Progenitor cell of endocrine pancreas (in vitro differentiated cells): ENCODE results near the gene EP400. TPM values are rescaled to one million over a fixed set of nuclear protein-coding genes. Genes with fewer than 3 reads are reported as not detected.

Source experiments
- DNase-seq: peaks from one replicate; pipeline ENCODE4 v3.0.0; 2021; ENCODE audit warnings: low spot score; ENCODE audit not compliant: unreplicated experiment
- H3K27ac Mint-ChIP-seq: 2 replicates; pipeline ENCODE4 v1.8.0; 2021; ENCODE audit warnings: mild to moderate bottlenecking, moderate library complexity, mixed read lengths
- H3K27me3 Mint-ChIP-seq: 2 replicates; pipeline ENCODE4 v1.8.0; 2021; ENCODE audit warnings: mixed read lengths
- H3K36me3 Mint-ChIP-seq: 2 replicates; pipeline ENCODE4 v1.8.0; 2022; ENCODE audit warnings: mixed read lengths; ENCODE audit not compliant: insufficient read depth
- H3K4me1 Mint-ChIP-seq: 2 replicates; pipeline ENCODE4 v1.8.0; 2021; ENCODE audit warnings: low read depth, mixed read lengths
- H3K4me3 Mint-ChIP-seq: 2 replicates; pipeline ENCODE4 v1.8.0; 2021; ENCODE audit warnings: low read depth, mild to moderate bottlenecking, moderate library complexity, mixed read lengths
- H3K9me3 Mint-ChIP-seq: 2 replicates; pipeline ENCODE4 v1.8.0; 2021; ENCODE audit warnings: low read depth, mixed read lengths
- total RNA-seq: library from RNA; stranded (reverse); gene quantifications from 2 replicates; pipeline ENCODE4 v1.2.1, GENCODE V29; 2021
- TF ChIP-seq, protein P1 (sequence below): fragments of 200-600 bp; sonication (generic); IDR thresholded peaks from one replicate; pipeline ENCODE4 v1.5.0; 2021; ENCODE audit warnings: antibody characterized with exemption, mild to moderate bottlenecking; ENCODE audit not compliant: unreplicated experiment

EP400 gene
- total RNA-seq, 1 donor from 2014 or later: 66.6 TPM

DNA sequence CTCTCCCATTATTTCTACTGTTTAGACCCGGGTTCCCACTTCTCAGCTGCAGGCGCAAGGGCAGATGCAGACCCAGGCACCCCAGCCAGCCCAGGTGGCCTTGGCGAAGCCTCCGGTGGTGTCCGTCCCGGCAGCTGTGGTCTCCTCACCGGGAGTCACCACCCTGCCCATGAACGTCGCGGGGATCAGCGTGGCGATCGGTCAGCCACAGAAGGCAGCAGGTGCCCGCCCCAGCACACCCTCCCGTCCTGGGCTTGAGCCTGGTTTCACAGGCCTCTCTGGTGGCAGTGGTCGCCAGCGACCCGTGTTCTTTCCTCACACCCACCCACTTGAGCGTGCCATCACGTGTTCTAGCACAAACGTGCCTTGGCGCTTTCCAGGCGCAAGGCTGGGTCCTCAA lies 117.0 kb downstream of the EP400 start:
- Mint-ChIP-seq H3K4me3 (no peak overlapping the region), H3K36me3 (peaks cover 13% of the 10 kb centered on the region), H3K9me3 (no peaks in the 10 kb centered on the region), H3K4me1 (peaks cover 7% of the 10 kb centered on the region), H3K27me3 (no peaks in the 10 kb centered on the region), H3K27ac (no peak overlapping the region)
- no peak for DNase-seq
- TF ChIP-seq, protein P1, sequence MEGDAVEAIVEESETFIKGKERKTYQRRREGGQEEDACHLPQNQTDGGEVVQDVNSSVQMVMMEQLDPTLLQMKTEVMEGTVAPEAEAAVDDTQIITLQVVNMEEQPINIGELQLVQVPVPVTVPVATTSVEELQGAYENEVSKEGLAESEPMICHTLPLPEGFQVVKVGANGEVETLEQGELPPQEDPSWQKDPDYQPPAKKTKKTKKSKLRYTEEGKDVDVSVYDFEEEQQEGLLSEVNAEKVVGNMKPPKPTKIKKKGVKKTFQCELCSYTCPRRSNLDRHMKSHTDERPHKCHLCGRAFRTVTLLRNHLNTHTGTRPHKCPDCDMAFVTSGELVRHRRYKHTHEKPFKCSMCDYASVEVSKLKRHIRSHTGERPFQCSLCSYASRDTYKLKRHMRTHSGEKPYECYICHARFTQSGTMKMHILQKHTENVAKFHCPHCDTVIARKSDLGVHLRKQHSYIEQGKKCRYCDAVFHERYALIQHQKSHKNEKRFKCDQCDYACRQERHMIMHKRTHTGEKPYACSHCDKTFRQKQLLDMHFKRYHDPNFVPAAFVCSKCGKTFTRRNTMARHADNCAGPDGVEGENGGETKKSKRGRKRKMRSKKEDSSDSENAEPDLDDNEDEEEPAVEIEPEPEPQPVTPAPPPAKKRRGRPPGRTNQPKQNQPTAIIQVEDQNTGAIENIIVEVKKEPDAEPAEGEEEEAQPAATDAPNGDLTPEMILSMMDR: no peak

DNA sequence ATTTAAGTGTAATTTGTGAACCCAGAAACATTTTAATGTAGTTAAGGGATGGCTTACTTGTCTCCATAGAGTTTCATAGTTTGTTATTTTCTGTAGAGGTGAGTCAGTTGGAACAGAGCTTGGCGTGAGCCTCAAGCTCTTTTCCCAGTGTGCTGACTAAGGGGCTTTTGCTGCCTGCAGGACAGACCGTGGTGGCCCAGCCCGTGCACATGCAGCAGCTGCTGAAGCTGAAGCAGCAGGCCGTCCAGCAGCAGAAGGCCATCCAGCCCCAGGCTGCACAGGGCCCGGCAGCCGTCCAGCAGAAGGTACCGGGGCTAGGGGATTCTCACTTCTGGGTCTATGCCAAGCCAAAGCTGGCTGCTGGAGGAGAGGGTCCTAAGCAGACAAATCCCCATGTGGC lies 117.4 kb downstream of the EP400 start:
- DNase-seq: no peak
- no peaks in the 10 kb centered on the region for H3K27me3 Mint-ChIP-seq
- peaks cover 4% of the 10 kb centered on the region for H3K4me1 Mint-ChIP-seq
- TF ChIP-seq, protein P1: no peak
- H3K4me3 Mint-ChIP-seq: no peak overlapping the region
- peaks cover 14% of the 10 kb centered on the region for H3K36me3 Mint-ChIP-seq
- no peak overlapping the region for H3K27ac Mint-ChIP-seq
- H3K9me3 Mint-ChIP-seq: no peaks in the 10 kb centered on the region

GRCh38 chr12:132068250-132068649 lies 118.5 kb downstream of the EP400 start:
- no peaks in the 10 kb centered on the region for H3K27me3 Mint-ChIP-seq
- no peaks in the 10 kb centered on the region for H3K9me3 Mint-ChIP-seq
- peaks cover 13% of the 10 kb centered on the region for H3K36me3 Mint-ChIP-seq
- no peaks in the 10 kb centered on the region for H3K4me1 Mint-ChIP-seq
- H3K27ac Mint-ChIP-seq: no peak overlapping the region
- TF ChIP-seq, protein P1: no peak
- no peak overlapping the region for H3K4me3 Mint-ChIP-seq
- DNase-seq: no peak

GRCh38 chr12:132069336-132069985 lies 119.7 kb downstream of the EP400 start:
- Mint-ChIP-seq H3K27ac (no peak overlapping the region), H3K36me3 (peaks cover 15% of the 10 kb centered on the region), H3K9me3 (no peaks in the 10 kb centered on the region), H3K4me3 (no peak overlapping the region), H3K4me1 (no peaks in the 10 kb centered on the region), H3K27me3 (no peaks in the 10 kb centered on the region)
- TF ChIP-seq, protein P1: no peak
- no peak for DNase-seq

GRCh38 chr12:132070298-132070697 lies 120.6 kb downstream of the EP400 start:
- TF ChIP-seq, protein P1: no peak
- no peak for DNase-seq
- Mint-ChIP-seq H3K4me1 (no peaks in the 10 kb centered on the region), H3K36me3 (peaks cover 16% of the 10 kb centered on the region), H3K27ac (no peak overlapping the region), H3K9me3 (no peaks in the 10 kb centered on the region), H3K27me3 (no peaks in the 10 kb centered on the region), H3K4me3 (no peak overlapping the region)
